GM21576 (cell line): ENCODE results near the gene TP73.

ENCODE experiments used
- ATAC-seq: cut with Tn5 transposase; IDR thresholded peaks from one replicate; pipeline ENCODE4 v1.9.1; 2021; ENCODE audit warnings: mild to moderate bottlenecking, moderate library complexity; ENCODE audit not compliant: unreplicated experiment

Gene TP73

DNA sequence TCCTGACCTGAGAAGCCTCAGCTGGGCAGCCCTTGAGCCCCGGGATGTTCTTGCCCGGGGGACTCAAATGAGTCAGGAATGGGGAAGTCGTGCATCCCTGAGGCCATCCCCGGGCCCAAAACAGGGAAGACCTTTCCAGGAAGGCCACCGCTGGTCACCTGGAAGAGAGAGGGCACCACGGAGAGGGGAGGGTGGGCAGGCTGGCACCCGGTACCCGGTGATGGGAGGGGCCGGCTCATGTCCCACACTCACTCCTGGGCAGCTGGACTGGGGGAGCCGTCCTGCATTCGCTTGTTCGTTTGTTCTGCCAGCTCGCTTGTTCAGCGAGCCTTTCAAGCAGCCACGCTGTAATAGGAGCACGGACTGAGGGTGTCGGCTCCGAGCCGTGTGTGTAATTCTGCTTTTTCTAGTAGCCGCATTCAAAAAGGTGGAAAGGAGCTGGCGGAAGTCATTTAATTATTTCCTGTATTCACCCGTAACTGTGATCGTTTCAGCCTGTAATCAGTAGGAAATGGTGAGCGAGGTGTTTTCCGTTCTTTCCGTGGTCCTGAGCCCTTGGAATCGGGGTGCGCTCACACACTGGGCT is 51.6 kb downstream of the TP73 start:
- ATAC-seq, result no peak

DNA sequence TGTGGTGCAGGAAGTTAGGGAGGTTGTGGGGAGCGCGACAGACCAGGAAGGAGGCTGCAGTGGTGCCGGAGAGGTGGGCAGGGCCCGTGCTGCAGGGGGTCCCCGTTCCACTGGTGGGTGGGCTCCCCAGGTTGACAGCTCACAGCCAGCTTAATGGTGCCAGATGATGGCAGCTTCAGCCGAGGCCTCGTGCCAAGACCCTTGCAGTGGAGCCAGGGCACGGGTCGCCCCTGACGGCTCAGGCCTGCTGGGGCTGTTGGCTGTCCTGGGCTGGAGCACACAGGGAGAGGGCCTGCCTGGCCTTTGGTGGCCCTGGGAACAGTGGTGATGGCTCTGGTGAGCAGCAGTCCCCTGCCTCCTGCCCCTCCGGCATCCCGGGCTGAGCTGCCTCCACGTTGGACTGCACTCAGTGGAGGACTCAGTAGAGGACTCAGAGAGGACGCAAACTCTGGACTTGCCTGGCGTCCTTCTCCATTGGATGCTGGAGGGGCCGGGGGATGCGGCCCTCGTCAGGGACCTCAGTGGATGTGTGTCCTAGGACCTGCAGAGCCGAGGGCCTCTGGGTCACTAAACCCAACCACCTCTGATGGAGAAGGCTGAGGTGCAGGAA is 53.1 kb downstream of the TP73 start:
- ATAC-seq, result no peak

DNA sequence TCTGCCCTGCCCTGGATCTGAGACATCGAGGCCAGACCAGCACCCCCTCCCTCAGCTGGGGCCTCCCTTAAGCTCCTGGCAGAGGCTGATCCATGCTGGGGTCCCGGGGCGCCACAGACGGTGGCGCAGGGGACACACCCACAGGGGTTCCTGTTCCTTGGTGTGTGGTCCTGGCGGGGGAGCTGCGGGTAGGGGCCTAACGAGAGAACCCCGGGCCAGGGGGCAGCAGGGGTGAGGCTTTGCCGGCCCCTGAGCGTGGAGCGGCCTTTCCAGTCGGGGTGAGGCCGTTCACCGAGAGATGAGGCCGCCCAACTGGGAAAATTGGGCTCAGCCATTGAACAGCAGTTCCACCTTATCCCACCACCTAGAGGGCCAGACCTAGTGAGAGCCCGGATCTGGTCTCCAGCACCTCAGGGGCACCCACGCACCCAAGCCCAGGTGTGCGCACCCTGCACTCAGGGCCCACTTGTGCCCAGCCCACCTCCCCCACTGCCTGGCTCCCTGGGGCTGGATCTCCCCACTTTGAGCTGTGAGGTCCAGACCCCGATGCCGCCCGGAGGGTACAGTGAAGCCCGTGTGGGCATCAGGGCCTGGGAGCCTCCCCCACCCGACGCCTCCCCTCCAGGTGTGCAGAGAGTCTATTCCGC is 54.5 kb downstream of the TP73 start:
- no peak for ATAC-seq

DNA sequence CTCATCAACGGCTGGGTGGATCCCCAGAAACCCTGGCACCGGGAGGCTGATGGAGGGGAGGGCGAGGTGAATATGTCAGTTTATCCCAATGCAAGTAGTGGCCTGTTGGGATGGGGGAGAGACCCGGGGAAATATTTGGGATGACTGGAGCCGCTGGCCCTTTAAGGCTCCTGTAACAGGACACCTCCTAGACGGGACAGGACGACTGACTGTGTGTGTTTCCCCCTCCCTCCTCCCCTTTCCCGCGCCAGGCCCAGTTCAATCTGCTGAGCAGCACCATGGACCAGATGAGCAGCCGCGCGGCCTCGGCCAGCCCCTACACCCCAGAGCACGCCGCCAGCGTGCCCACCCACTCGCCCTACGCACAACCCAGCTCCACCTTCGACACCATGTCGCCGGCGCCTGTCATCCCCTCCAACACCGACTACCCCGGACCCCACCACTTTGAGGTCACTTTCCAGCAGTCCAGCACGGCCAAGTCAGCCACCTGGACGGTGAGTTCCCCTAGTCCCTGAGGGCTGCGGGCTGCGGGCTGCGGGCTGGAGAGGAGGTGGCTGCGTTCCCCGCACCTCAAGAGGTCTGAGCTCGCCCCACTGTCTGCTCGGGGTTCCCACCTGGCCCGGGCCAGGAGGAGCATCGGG is 55.1 kb downstream of the TP73 start:
- ATAC-seq, result no peak

DNA sequence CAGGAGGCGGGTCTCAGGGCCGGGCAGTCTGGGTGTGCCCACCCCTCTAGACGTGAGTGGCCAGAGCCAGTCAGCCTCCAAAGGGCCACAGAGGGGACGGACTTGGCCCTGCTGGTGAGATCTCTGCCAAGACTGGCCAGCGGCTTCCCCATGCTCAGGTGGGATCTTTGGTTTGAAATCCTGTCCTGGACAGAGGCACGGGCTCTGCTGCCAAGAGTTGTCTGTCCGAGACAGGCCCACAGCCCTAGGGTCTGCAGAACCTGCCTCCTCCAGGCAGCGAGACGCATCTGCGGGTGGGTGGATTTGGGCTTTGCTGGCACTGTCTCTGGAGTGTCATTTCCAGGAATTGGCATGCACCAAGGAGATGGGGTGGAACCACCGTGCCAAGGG is 55.6 kb downstream of the TP73 start:
- ATAC-seq, result no peak

DNA sequence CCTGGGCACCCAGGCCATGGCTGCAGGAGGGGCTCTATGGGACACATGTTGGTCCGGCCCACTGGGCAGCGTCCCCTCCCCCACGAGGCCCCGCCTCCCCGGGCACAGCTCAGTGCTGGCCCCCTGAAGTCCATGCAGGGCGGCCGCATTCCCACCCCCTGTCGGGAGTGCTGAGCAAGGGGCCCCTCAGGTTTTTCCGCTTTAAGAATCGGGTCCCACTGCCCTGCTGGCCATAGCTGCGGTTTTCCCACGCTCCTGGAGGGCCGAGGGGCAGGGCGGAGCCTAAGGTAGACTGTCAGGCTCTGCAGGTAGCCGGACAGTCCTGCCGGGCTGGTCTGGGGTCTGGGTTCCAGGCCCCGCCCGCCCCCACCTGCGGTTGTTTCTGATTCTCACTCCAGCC is 56.5 kb downstream of the TP73 start:
- no peak for ATAC-seq

DNA sequence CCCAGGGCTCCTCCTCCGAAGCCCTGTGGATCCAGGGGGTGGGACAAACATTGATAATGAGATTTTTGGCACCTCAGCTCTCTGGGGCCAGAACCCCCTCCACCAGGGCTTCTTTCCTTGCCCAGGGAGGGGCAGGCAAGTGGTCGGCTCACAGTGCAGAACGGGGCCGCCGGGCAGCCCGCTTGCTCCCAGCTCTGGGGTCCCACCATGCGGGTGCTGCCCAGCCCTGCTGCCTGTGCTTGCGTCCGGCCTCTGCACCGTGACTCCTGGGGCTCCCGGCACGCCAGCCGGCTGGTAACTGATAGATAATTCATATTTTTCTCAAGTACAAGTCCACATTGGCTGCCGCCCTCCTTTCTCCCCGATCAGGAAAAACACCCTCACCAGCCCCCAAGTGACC is 57.9 kb downstream of the TP73 start:
- ATAC-seq, result no peak

DNA sequence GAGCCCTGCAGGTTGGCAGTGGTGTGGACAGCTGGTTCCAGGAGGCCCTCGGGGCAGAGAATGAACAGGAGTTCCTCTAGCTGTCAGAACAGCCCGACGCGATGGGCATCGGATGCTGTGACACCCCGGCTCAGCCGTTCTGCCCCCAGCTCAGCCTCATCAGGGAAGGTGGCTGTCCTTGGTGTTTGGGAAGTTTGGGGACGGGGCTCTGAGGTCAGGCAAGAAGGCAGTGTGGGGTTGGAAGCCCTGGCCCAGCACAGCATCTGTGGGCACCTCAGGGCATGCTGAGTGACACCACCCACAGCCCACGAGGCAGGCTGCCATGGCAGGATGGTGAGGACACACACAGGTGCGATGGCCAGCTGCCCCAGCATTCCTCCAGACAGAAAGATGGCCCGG is 59.1 kb downstream of the TP73 start:
- no peak for ATAC-seq

DNA sequence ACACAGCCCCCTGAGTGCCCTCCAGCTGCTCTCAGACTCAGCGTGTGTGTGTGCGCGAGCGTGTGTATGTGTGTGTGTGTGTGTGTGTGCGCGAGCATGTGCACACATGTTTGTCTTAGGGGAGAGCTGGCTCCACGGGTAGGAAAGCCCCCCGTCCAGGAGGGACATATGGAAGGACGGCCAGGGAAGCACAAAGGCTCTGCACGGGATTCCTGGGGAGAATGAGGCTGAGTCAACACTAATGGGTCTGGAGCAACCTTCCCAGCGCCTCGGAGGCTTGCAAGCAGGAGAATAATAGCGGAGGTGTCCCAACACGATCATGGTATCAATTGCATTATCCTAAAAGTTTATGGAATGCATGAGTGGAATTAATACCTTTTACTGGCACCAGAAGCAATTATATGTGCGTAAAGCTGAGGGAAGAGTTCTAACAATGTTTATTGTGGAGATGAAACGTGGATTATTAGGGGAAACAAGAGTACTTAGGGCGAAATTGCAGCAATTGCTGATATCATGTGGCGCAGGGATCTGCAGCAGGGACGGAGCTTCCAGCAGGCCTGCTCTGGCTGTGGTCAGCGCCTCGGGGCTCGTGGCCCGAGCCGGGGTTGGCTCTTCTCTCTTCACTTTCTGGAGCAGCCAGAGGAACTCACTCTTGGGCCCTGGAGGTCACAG is 59.6 kb downstream of the TP73 start:
- no peak for ATAC-seq

DNA sequence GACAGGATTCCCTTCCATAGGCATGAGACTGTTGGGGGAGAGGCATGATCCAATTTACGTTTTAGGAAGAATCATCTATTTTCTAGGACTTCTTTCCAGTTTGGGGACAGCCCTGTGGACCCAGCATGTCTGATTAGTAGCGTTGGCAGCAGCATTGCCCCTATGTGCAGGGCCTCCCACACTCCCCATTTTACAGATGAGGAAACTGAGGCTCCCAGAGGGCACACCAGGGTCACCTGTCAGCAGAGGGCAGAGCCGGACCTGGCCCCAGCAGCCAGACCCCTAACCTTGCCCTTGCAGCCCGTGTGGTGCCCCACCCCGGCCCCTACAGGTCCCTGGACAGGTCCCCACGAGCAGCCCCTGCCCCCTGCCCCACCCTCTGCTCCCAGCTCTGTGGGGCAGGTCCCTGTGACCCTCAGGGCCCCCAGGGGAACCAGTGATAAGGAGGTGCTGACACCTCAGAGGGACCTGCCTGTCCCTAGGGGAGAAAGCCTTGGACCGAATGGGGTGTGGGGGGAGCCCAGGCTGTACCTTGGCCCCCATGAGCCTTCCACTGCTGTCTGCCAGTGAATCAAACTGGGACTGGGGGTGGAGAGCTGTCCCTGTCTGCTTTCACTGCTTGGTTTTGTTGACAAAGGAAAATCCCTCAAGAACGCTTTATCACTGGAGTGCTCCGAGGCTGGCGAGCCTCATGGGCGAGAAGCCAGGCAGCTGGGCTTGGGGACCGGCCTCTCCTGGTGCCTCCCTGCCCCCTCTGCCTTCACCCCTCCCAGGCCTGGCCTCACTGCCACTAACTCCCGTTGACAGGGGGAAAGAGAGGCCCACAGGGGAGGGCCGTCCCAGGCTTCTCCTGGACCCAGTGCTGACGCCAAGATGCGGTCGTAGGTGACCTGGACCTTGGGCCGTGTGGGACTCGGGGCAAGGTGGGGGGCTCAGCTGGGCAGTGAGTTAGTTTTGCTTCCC is 60.5 kb downstream of the TP73 start:
- no peak for ATAC-seq

DNA sequence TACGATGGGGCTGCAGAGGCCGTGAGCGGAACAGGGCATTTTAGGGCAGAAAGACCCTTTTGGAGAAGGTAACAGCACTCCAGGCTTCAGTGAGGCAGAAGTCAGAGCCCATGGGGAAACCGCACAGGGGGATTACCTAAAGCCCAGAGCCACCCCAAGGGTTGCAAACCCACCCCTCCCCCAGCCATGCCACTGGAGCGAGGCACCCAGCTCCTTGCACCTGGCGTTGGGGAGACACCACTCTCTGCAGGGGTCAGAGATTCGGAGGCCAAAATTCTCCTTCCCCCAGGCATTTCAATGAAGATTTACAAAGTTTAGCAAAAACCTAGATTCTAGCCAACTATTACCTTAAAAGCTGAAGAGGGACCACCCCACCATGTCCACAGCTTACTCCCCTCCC is 61.5 kb downstream of the TP73 start:
- no peak for ATAC-seq

DNA sequence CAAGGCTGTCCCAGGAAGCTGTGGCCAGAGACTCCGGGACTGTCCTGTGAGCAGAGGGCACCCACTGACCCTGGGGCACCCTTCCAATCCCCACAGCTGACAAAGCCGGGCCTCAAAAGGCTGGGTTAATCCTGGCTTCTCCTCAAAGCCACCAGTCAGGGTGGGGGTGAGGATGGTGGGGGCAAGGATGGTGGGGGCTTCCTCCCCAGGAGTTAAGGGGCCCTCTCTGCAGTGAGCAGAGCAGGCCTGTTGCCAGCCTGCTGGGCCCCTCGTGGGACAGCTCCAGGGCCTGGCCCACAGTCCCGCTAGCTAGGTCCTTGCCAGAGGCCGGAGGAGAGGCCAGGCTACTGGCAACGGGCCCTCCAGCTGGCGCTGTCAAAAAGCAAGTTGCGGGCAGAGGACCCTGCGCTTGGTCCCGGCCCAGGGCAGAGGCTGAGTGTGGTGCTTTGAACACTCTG is 62.0 kb downstream of the TP73 start:
- no peak for ATAC-seq

DNA sequence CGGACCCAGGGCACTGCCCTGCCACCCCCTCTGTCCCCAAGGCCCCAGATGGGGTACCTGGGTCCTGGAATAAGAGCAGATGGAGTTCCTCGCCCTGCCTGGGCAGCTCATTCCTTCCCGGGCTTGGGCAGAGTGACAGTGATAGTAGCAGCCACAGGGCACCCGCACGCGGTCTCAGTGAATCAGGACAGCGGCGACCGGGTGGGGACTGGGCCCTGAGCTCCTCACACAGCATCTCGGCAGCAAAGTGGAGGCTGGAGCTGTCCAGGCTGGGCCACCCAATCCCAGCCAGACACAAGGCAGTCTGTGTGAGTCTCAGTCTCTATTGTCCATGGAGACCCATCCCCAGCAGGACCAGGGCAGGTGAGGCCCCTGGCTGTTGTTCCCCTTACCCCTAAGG is 62.5 kb downstream of the TP73 start:
- ATAC-seq, result no peak

DNA sequence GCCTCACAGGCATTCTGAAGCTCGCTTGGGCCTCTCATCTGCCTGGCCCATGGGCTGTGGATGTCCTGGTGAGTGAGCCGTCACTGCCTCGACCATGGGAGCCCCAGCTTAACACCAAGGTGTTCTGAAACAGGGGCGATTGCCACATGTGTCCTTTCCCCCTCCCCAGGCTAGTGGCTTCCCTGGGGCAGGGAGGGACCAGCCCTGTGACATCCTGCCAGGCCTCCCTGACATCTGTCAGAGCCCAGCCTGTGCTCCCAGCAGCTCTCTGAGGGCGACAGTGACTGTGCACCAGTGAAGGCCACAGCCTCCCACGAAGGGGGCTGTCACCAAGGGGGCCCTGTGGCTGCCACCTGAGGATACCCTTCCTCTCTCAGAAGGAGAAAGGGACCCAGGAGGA is 64.0 kb downstream of the TP73 start:
- no peak for ATAC-seq

DNA sequence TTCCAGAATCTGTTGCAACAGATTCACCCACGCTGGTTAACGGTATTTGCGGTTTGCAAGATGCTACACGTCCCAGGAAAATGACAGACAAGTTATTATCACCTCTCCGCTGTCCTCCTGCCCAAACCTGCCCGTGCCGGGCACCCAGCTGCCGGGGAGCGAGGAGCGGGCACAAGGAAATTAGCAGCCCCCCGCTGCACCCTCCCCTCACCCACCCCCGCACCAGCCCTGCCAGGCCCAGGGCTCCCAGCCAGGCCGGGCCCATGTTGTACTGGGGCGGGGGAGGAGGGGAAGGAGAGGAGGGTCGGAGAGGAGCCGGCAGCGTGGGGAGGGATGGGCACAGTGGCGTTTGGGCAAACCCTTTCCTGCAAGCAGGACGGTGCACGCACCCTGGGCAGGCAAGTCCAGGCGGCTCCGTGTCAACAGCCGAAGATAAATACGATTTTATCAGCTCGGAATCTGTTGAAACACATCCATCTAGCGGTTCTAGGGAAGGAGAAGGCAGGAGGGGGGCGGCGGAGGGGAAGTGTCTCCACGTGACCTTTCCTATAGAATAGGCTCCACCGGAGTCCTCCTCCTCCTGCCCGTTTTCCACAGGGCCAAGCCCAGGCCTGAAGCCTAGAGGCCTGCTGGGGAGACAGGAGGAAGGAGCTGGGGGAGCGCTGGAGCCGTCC is 64.9 kb downstream of the TP73 start:
- ATAC-seq, result no peak

DNA sequence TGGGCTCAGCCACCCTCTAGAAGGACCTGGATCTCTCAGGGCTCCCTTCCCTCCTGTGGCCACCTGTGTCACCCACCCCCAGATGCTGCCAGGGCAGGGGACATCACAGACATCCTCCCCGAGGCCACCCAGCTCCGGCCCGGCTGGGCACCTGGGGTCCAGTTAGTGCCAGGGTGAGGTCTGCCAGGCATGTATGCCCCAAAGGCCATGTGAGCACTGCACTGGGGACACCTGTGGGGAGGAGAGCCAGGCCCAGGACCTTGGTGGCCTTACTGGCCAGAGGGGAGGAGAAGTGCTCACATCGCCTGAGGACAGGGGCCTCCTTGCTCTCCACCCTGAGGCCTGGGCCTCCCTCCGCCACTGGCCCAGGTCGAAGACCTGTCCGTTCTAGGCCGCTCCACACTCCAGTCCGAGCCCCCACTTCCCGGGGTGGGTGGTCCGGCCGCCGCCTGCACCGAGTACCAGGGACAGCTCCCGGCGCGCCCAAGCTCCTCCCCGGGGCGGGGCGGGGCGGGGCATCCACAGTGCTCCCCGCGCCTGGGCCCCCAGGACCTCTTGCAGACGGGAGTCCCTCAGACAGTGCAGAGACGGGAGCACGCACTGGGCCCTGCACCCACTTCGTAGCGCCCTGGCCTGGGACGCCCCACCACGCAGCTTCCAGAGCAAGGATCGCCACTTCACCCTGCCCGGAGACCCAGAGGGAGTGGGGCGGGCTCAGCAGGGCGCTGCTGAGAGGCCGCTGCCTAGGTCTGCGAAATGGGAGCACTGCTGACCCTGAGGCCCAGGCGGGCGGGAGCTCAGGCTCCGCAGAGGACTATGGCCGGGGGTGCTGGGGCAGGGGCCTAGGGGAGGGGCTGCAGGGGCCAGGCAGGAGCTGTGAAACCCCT is 65.6 kb downstream of the TP73 start:
- ATAC-seq, result no peak

DNA sequence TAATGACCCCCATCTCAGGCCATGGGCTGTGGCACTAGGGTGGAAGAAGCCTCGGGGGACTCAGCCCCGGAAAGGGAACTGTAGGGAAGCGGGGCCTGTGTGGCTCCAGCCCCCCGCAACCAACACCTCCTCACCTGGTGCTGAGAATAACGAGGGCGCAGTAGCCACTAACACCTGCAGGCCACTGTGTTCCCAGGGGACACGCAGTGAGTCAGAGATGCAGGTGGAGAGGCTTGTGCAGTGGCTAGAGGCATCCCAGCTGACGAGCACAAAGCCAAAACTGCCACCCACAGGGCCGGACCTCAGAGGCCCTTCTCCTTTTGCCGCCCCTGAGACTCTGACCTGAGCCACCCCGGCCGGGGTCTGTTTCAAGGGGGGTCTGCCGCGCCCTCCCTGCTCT is 66.4 kb downstream of the TP73 start:
- no peak for ATAC-seq

DNA sequence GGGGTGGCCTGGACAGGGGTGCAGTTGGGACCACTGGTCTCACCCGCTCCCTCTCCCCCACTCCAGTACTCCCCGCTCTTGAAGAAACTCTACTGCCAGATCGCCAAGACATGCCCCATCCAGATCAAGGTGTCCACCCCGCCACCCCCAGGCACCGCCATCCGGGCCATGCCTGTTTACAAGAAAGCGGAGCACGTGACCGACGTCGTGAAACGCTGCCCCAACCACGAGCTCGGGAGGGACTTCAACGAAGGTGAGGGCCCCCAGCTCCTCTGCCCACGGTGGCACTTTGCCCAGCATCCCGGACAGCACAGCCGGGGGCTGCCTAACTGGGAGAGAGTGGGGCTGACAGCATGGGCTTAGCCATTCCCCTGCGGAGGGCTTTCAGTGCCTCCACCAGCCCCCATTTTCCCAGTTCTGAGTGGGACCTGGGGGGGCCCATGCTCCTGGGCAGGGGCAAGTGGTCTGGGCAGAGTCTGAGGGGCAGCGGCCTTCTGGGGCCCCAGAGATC is 69.7 kb downstream of the TP73 start:
- ATAC-seq, result no peak

DNA sequence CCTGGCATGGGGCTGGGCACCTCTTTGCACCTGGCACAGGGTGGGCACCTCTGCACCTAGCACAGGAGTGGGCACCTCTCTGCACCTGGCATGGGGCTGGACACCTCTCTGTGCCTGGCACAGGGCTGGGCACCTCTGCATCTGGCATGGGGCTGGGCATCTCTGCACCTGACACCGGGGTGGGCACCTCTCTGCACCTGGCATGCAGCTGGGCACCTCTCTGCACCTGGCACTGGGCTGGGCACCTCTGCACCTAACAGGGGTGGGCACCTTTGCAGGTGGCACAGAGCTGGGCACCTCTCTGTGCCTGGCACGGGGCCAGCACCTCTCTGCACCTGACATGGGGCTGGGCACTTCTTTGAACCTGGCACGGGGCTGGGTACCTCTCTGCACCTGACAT is 70.5 kb downstream of the TP73 start:
- no peak for ATAC-seq
